A673 (cell line): ENCODE measurements around the gene SPO11.

Source experiments
- EZH2 ChIP-seq: fragments of 200-600 bp; sonication (generic); IDR thresholded peaks from 2 replicates; pipeline ENCODE4 v1.6.1; 2017; ENCODE audit warnings: borderline replicate concordance, low read depth, mild to moderate bottlenecking, mixed read lengths, antibody characterized with exemption, low read length; ENCODE audit not compliant: poor library complexity, severe bottlenecking
- TF ChIP-seq, protein P1 (sequence below): fragments of 300-800, 200-600 bp; sonication (generic); conservative IDR thresholded peaks from 2 replicates; pipeline ENCODE4 v1.5.1; 2017; ENCODE audit warnings: low read depth, mild to moderate bottlenecking, antibody characterized with exemption, low read length, moderate library complexity, mixed read lengths

DNA sequence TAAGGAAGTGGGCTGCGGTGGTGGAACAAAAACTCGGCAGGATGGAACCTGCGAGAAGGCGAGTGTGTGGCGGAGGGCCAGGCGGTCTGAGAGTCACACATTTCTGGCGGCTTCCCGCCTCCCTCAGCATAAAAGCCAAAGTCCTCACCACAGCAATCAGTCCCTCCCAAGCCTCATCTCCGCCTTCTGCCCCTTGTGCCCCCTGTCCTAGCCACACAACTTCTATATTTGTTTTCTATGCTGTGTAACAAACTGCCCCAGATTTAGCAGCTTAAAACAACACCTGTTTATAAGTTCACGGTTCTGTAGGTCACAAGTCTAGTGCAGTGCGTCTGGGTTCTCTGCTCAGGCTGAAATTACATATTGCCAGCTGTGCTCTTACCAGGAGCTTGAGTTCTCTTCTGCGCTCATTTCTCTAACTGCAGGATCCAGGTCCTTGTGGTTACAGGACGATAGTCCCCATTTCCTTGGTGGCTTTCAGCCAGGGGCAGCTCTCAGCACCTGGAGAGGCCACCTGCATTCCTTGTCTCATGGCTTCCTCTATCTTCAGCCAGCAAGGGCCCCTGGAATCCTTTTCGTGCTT is 11.7 kb upstream of the SPO11 start:
- TF ChIP-seq, protein P1, sequence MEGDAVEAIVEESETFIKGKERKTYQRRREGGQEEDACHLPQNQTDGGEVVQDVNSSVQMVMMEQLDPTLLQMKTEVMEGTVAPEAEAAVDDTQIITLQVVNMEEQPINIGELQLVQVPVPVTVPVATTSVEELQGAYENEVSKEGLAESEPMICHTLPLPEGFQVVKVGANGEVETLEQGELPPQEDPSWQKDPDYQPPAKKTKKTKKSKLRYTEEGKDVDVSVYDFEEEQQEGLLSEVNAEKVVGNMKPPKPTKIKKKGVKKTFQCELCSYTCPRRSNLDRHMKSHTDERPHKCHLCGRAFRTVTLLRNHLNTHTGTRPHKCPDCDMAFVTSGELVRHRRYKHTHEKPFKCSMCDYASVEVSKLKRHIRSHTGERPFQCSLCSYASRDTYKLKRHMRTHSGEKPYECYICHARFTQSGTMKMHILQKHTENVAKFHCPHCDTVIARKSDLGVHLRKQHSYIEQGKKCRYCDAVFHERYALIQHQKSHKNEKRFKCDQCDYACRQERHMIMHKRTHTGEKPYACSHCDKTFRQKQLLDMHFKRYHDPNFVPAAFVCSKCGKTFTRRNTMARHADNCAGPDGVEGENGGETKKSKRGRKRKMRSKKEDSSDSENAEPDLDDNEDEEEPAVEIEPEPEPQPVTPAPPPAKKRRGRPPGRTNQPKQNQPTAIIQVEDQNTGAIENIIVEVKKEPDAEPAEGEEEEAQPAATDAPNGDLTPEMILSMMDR = no peak
- TF ChIP-seq EZH2 = no peak
